Activated naive CD8-positive, alpha-beta T cell treated with anti-CD3 and anti-CD28 coated beads, Interleukin-2, amount 50 U/mL, for 16 hours (primary cell): ENCODE results near the gene RFT1.
"Not testable (repeated sequence)": the region's sequence is repeated elsewhere in the genome, so short reads cannot be mapped to it uniquely, and the experiment has no call there.

Experiments
- DNase-seq: peaks from one replicate; pipeline ENCODE4 v3.0.0-alpha.2; 2020; ENCODE audit warnings: low read depth, low spot score

RFT1 gene

GRCh38 chr3:53163444-53164387 lies 33.5 kb upstream of the RFT1 start:
- no peak for DNase-seq

- no peak for DNase-seq
These were observed 32.6 kb upstream of the RFT1 start for GRCh38 chr3:53162672-53163443.

- DNase-seq = peak; percentile 17
These were observed 31.8 kb upstream of the RFT1 start for GRCh38 chr3:53161820-53162671.

GRCh38 chr3:53161450-53161819 lies 31.2 kb upstream of the RFT1 start:
- no peak for DNase-seq

- DNase-seq = peak; percentile 39
These were observed 30.6 kb upstream of the RFT1 start, which contains the start of gene PRKCD for GRCh38 chr3:53160660-53161449. TSS of gene PRKCD (plus strand) at chr3:53161209. CDS start at chr3:53178423, 17,214 bp downstream.

GRCh38 chr3:53160061-53160659 lies 29.9 kb upstream of the RFT1 start:
- DNase-seq = no peak

- DNase-seq = no peak
These were observed 29.2 kb upstream of the RFT1 start for GRCh38 chr3:53159156-53160060.

DNA sequence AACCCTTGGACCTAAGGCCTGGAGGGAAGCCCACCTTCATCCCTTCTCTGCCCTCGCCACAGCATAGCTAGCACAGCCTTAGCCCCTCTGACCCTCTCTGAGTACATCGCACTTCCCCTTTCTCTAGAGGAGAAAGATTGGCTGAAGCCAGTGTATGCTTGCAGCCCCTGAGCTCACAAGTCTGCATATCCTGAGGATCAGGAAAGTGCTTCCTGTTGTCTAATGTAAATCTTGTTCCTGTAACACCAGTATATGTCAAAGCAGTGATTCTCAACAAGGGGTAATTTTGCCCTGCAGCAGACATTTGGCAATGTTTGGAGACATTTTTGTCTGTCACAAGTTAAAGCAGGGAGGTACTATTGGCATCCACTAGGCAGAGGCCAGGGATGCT lies 28.5 kb upstream of the RFT1 start:
- no peak for DNase-seq

GRCh38 chr3:53157974-53158580 lies 27.8 kb upstream of the RFT1 start:
- DNase-seq = no peak

DNA sequence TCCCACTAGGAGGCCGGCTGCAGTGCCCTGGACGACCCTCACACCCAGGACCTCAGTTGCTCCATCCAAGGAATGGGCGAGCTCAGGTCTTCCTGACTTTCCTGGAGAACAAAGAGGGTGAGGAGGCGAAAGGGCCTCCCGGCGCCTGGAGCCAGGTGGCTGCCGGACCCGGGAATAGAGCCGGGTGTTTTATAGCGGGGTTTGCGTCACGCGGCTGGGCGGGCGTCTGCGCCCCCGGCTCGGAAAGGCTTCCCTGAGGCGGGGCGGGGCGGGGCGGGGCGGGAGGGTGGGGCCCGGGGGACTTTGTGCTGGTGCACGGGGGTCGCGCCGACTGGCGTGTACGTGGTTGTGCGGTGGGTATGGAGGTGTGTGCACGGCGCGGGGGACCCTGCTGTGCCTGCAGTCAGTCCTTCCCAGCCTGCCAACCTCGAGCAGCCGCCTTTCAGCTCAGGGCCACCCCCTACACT lies 26.2 kb upstream of the RFT1 start:
- DNase-seq = no peak

- no peak for DNase-seq
These were observed 25.5 kb upstream of the RFT1 start for GRCh38 chr3:53155760-53156159.

- DNase-seq = no peak
These were observed 24.6 kb upstream of the RFT1 start for GRCh38 chr3:53154881-53155285.

DNA sequence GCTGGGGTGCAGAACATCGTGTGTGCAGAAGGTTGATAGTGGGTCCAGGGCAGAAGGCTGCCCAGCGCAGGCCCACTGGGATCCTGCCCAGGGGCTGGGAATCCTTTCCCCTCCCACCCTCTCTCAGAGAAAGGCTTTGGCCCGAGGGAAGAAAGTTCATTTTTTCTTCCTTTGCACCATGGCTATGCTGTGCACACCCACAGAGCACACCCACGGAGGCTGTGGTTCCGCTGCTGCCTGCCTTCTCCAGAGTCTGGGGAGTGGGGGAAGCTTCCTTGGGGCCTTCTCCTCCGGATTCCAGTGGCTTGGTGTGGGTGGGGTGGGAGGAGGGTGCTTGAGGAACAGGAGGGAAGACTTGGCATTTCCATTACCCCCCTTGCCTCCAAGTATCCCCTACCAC lies 23.7 kb upstream of the RFT1 start:
- no peak for DNase-seq

- DNase-seq = no peak
These were observed 23.1 kb upstream of the RFT1 start for GRCh38 chr3:53153264-53153823.

GRCh38 chr3:53151870-53152660 lies 21.8 kb upstream of the RFT1 start:
- no peak for DNase-seq

- DNase-seq = no peak
These were observed 21.2 kb upstream of the RFT1 start for GRCh38 chr3:53151465-53151864.

DNA sequence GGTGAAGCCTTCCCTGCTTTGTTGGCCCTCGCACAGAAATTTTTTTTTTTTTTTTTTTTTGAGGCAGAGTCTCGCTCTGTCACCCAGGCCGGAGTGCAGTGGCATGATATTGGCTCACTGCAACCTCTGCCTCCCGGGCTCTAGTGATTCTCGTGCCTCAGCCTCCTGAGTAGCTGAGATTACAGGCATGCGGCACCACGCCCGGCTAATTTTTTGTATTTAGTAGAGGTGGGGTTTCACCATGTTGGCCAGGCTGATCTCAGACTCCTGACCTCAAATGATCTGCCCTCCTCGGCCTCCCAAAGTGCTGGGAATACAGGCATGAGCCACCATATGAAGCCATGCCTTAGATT lies 20.8 kb upstream of the RFT1 start:
- not testable (repeated sequence) for DNase-seq
